GM12864 (cell line): ENCODE data around the gene REXO1.

Experiments
- DNase-seq: peaks from one replicate; pipeline ENCODE4 v3.0.0-alpha.2; 2011; ENCODE audit warnings: low read depth
- H3K4me3 ChIP-seq: 2 replicates; pipeline ENCODE4 v1.5.1; 2011; ENCODE audit warnings: mild to moderate bottlenecking, low read depth, low read length, control low read depth
- TF ChIP-seq, protein P1 (sequence below): IDR thresholded peaks from 2 replicates; pipeline ENCODE4 v1.5.1; 2011; ENCODE audit warnings: low read depth, mild to moderate bottlenecking, moderate library complexity, low read length, control low read depth, inconsistent platforms; ENCODE audit errors: missing control alignments

REXO1 gene

GRCh38 chr19:1866693-1867348 lies 18.5 kb upstream of the REXO1 start:
- no peak for DNase-seq
- TF ChIP-seq, protein P1, sequence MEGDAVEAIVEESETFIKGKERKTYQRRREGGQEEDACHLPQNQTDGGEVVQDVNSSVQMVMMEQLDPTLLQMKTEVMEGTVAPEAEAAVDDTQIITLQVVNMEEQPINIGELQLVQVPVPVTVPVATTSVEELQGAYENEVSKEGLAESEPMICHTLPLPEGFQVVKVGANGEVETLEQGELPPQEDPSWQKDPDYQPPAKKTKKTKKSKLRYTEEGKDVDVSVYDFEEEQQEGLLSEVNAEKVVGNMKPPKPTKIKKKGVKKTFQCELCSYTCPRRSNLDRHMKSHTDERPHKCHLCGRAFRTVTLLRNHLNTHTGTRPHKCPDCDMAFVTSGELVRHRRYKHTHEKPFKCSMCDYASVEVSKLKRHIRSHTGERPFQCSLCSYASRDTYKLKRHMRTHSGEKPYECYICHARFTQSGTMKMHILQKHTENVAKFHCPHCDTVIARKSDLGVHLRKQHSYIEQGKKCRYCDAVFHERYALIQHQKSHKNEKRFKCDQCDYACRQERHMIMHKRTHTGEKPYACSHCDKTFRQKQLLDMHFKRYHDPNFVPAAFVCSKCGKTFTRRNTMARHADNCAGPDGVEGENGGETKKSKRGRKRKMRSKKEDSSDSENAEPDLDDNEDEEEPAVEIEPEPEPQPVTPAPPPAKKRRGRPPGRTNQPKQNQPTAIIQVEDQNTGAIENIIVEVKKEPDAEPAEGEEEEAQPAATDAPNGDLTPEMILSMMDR: no peak

GRCh38 chr19:1865172-1866010 lies 17.1 kb upstream of the REXO1 start:
- H3K4me3 ChIP-seq: peak overlapping the region; percentile 66
- no peak for DNase-seq
- TF ChIP-seq, protein P1: no peak

More at GRCh38 chr19:1866693-1867348, 18.5 kb upstream of the REXO1 start:
- no peak overlapping the region for H3K4me3 ChIP-seq

DNA sequence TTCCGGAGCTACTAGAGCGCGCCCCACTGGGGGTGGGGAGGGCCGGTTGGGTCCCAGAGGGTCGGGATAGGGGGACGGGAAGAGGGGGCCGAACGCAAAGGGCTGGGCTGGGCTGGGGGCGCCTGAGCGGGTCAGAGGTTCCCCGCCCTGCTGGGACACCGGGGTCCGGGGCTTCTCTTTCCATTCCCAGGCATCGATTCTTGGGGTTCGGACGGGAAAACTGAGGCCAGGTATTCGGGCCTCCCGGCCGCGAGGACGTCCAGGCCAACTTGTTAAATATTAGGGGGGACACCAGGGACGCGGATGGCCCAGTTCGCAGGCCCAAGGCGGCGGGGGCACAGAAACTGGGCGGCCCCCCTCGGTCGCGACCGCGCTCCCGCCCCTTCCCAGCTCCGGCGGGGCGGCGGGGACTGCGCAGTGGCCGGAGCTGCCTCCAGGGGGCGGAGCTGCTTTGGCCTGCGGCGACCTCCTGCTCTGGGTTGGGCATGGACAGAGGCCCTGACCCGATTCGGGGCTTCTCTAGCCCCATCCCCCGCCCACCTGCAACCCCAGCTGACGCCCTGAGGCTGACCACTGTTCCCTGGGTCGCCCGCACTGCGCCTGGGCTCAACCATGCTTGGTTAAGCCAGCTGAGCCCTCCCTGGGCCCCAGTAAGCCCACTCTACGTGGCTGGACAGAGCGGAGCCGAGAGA lies 16.3 kb upstream of the REXO1 start:
- TF ChIP-seq, protein P1: peak; percentile 80
- DNase-seq: no peak
- peak overlapping the region; percentile 66 for H3K4me3 ChIP-seq

DNA sequence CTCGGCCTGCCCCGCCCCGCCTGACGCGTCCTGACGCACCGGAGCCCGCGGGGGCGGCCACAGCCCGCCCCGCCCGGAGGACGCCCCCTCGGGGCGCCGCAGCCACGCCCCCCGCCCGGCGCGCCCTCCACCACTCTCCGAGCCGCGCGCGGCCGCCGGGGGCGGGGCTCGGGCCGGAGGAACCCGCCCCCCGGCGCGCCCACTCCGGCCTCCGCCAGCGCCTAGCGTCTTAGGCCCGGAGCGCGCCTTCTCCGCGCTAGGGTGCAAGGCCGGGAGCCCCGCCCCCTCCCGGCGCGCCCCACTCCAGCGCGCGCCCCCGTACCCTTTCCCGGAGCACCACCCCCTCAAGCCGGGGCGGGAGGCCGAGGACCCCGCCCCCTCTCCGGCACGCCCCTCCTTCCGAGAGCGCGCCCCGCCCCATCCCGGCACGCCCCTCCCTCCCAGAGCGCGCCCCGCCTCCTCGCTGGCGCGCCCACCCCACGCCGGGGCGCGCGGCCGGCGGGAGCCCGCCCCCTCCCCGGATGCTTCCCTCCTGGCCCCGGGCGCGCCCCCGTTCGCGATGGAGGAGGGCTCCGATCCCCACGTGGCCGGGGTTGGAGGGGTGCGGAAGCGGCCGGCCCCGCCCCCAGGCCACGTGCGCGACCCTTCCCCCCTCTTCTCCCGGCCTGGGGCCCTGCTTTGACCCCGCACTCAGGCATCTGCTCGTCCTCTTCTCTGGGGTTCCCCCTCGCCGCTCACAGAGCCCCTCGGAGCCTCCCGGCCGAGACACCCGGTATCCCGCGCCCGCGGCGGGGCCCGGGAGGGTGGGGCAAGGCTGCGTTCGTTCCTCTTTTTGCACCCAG lies 15.6 kb upstream of the REXO1 start:
- no peak for DNase-seq
- peak overlapping the region; percentile 66 for H3K4me3 ChIP-seq
- TF ChIP-seq, protein P1: no peak

GRCh38 chr19:1863328-1863637 lies 15.0 kb upstream of the REXO1 start, which contains the start of gene KLF16:
TSS of gene KLF16 (minus strand) at chr19:1863579. CDS start at chr19:1863497, 82 bp downstream.
- DNase-seq: no peak
- TF ChIP-seq, protein P1: no peak
- H3K4me3 ChIP-seq: peak within 1 kb of the TSS; percentile 81
